Adrenal gland (tissue), 12 donors: ENCODE measurements around the gene AGPAT3. TPM values are rescaled to one million over a fixed set of nuclear protein-coding genes. Genes with fewer than 3 reads are reported as not detected.

Experiments
- DNase-seq, 7 donors: peaks; one replicate each; pipeline ENCODE4 v3.0.0-alpha.2; 2019 to 2020
- H3K27ac ChIP-seq, 5 donors: fragments of 200-600 bp; sonication (generic) in 4 of 5; 1 replicate in 3 of 5; 2 replicates in 2 of 5; pipeline versions ENCODE4 v1.5.1 to v1.8.0; 2016 to 2020; ENCODE audit warnings: mild to moderate bottlenecking in 1 of 5
- H3K27me3 ChIP-seq: fragments of 200-600 bp; 2 replicates; pipeline ENCODE4 v1.8.0; 2021
- H3K36me3 ChIP-seq, 2 donors: fragments of 200-600 bp; replicated peaks in 1 of 2; 1 replicate in 1 of 2; 2 replicates in 1 of 2; pipeline versions ENCODE4 v1.5.1 to v1.8.0; 2018 to 2022
- H3K4me1 ChIP-seq, 2 donors: fragments of 200-600 bp; replicated peaks in 1 of 2; 1 replicate in 1 of 2; 2 replicates in 1 of 2; pipeline versions ENCODE4 v1.5.1 to v1.8.0; 2018 to 2021
- H3K4me3 ChIP-seq, 4 donors: fragments of 200-600 bp; sonication (generic) in 3 of 4; one replicate each; pipeline ENCODE4 v1.5.1; 2016 to 2018
- H3K9me3 ChIP-seq, 3 donors: fragments of 200-600 bp; sonication (generic) in 1 of 3; replicated peaks in 1 of 3; 1 replicate in 2 of 3; 2 replicates in 1 of 3; pipeline versions ENCODE4 v1.5.1 to v1.8.0; 2016 to 2021
- POLR2A ChIP-seq, 2 donors: fragments of 450-650 bp; IDR thresholded peaks; one replicate each; pipeline ENCODE4 v1.6.1; 2017; ENCODE audit warnings: antibody characterized with exemption in 2 of 2, mild to moderate bottlenecking in 2 of 2, moderate library complexity in 1 of 2
- WGBS, 4 donors: extraction: QIAGEN DNeasy Blood & Tissue Kit in 2 of 4; methylation state at CpG; one replicate each; pipeline versions ENCODE4 v1.1.5 to v1.1.7; 2013 to 2017; 5-methylcytosine and 5-hydroxymethylcytosine counted together
- intact Hi-C, 2 donors: fragments of 100-400 bp; cut with DNase I; formaldehyde crosslinking; loops; one replicate each; pipeline versions ENCODE4 v1.14.1 to v1.15.0; 2022 to 2023
- polyA plus RNA-seq, 3 donors: library from polyadenylated mRNA; stranded (reverse); fragments of 200-250 nt in 2 of 3; fragments of 350-450 nt in 1 of 3; fragmentation: Illumina TruSeq in 1 of 3; extraction: RNeasy Lipid Tissue Mini Kit (QIAGEN cat#74804) in 1 of 3; gene quantifications; one replicate each; pipeline ENCODE4 v1.2.3, GENCODE V29; 2013 to 2014
- total RNA-seq, 9 donors: library from RNA; depleted of rRNA in 4 of 9; stranded (reverse); fragments of >200 nt in 4 of 9; fragments of 120-200 nt in 1 of 9; fragmentation: NEBNext Ultra II Directional in 1 of 9; extraction: Animal tissue kit (Norgen Biotek cat#: 25700) in 1 of 9; gene quantifications; one replicate each; pipeline versions ENCODE4 v1.1.0 to v1.2.4, GENCODE V29; 2013 to 2023
- TF ChIP-seq, protein P1 (sequence below), 6 experiments: fragments of 450-650 bp in 4 of 6; fragments of 200-600 bp in 2 of 6; sonication (generic) in 1 of 6; IDR thresholded peaks; 1 replicate in 5 of 6; 2 replicates in 1 of 6; pipeline versions ENCODE4 v1.5.1 to v1.8.0; 2016 to 2021; ENCODE audit warnings: antibody characterized with exemption in 6 of 6, mild to moderate bottlenecking in 2 of 6, moderate library complexity in 1 of 6
- donor health status: healthy with polysubstance abuse.
- donor health status: Bipolar disorder and iron deficiency.
- donor health status: DM: yes; HTN: yes; CAD: no.
- donor health status: DM: no; HTN: no; CAD: no.
- donor health status: DM: no; HTN: no; CAD: no.
- donor health status: DM: yes; HTN: yes; CAD: no.

The AGPAT3 gene
- total and polyA plus RNA-seq, 12 donors, result 25.3 to 88.9 (median 47.8) TPM

GRCh38 chr21:43824333-43825241 is 40.4 kb upstream of the AGPAT3 start:
- Histone ChIP-seq H3K4me1 (no peaks in the 10 kb centered on the region), H3K27me3 (no peaks in the 10 kb centered on the region), H3K9me3 (no peaks in the 10 kb centered on the region), H3K36me3 (no peaks in the 10 kb centered on the region), H3K4me3 (no peak overlapping the region), H3K27ac (no peak overlapping the region)
- peak in 4 of 7 donors; percentile 49 to 57 (median 52) for DNase-seq
- WGBS, 4 donors, result 62 to 71% (median 63%) methylated on average over 13 to 17 of the region's 17 CpGs
- intact Hi-C loops, result no loop called here
- TF ChIP-seq, protein P1, sequence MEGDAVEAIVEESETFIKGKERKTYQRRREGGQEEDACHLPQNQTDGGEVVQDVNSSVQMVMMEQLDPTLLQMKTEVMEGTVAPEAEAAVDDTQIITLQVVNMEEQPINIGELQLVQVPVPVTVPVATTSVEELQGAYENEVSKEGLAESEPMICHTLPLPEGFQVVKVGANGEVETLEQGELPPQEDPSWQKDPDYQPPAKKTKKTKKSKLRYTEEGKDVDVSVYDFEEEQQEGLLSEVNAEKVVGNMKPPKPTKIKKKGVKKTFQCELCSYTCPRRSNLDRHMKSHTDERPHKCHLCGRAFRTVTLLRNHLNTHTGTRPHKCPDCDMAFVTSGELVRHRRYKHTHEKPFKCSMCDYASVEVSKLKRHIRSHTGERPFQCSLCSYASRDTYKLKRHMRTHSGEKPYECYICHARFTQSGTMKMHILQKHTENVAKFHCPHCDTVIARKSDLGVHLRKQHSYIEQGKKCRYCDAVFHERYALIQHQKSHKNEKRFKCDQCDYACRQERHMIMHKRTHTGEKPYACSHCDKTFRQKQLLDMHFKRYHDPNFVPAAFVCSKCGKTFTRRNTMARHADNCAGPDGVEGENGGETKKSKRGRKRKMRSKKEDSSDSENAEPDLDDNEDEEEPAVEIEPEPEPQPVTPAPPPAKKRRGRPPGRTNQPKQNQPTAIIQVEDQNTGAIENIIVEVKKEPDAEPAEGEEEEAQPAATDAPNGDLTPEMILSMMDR (IDR thresholded peaks at IDR 0.05), result no peak
- no peak for TF ChIP-seq POLR2A (IDR thresholded peaks at IDR 0.05)

- H3K36me3 ChIP-seq, result no peaks in the 10 kb centered on the region
- H3K9me3 ChIP-seq, result no peaks in the 10 kb centered on the region
- no peaks in the 10 kb centered on the region for H3K4me1 ChIP-seq
- no peak overlapping the region for H3K4me3 ChIP-seq
- 89 to 90% (median 89%) methylated on average over 21 to 24 of the region's 24 CpGs; no CpG with 5 or more reads in 1 of the 4 donors for WGBS, 4 donors
- H3K27ac ChIP-seq, result no peak overlapping the region
- intact Hi-C loops, result no loop called here
- DNase-seq, result no peak
- TF ChIP-seq, protein P1 (IDR thresholded peaks at IDR 0.05), result no peak
- TF ChIP-seq POLR2A (IDR thresholded peaks at IDR 0.05), result no peak
- no peaks in the 10 kb centered on the region for H3K27me3 ChIP-seq
Observed at GRCh38 chr21:43825242-43825935, 39.6 kb upstream of the AGPAT3 start.

- no peak for TF ChIP-seq POLR2A (IDR thresholded peaks at IDR 0.05)
- TF ChIP-seq, protein P1 (IDR thresholded peaks at IDR 0.05), result peak in 1 of 6 experiments; percentile 2
- H3K27me3 ChIP-seq, result no peaks in the 10 kb centered on the region
- intact Hi-C loops, result no loop called here
- H3K4me3 ChIP-seq, result no peak overlapping the region
- H3K36me3 ChIP-seq, result no peaks in the 10 kb centered on the region
- no peak overlapping the region for H3K27ac ChIP-seq
- no peaks in the 10 kb centered on the region for H3K9me3 ChIP-seq
- no peak for DNase-seq
- no peaks in the 10 kb centered on the region for H3K4me1 ChIP-seq
- WGBS, 4 donors, result 61 to 80% (median 71%) methylated on average over 5 to 31 of the region's 31 CpGs
Observed at GRCh38 chr21:43825936-43826622, 38.9 kb upstream of the AGPAT3 start.

- Histone ChIP-seq H3K4me3 (no peak overlapping the region), H3K27ac (no peak overlapping the region), H3K27me3 (no peaks in the 10 kb centered on the region), H3K4me1 (no peaks in the 10 kb centered on the region), H3K9me3 (no peaks in the 10 kb centered on the region), H3K36me3 (no peaks in the 10 kb centered on the region)
- DNase-seq, result no peak
- 64 to 100% (median 69%) methylated on average over 1 to 8 of the region's 8 CpGs for WGBS, 4 donors
- intact Hi-C loops, result no loop called here
- TF ChIP-seq POLR2A (IDR thresholded peaks at IDR 0.05), result no peak
- TF ChIP-seq, protein P1 (IDR thresholded peaks at IDR 0.05), result no peak
Observed at GRCh38 chr21:43826623-43826974, 38.4 kb upstream of the AGPAT3 start.
